ENCODE measurements around the gene ATP11C. TPM values are rescaled to one million over a fixed set of nuclear protein-coding genes. Genes with fewer than 3 reads are reported as not detected.
"Not testable (repeated sequence)": the region's sequence is repeated elsewhere in the genome, so short reads cannot be mapped to it uniquely, and the experiment has no call there.

ATP11C gene
- total and polyA plus RNA-seq, 4 donors = 5.3 to 32.1 (median 23.3) TPM

DNA sequence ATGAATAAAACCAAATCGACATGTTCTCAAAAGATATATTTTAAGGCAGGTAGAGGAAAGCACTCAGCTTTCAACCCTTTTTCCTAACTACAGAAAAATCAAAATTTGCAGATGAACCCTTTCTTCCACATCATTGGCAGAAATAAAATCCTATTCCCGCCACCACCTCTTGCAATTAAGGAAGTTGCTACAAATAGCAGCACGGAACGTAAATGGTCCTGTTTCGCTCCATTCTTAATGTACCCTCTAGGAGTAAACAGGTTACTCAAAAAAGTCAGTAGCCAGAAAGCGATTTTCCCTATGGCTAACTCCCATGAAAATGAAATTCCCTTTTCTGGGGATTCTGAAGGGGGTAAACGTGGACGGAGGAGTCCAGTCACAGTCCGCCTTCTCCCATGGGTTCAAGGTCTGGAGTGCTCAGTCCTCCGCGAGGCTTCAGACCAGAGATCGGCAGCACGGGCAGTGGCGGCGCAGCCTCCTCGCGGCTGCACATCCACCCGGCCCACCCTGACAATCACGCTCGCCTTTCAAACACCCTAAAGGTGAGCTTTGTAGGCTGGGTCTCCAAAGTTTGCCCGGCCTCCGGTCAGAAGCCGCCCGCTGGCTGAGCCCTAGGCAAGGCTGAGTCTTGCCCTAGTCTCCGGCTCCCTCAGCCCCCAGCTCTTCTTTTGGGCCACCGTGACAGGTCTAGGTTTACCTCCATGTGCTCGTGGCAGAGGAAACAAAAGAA lies 1.8 kb downstream of the ATP11C start:
- WGBS, 2 donors = 6 to 32% methylated on average over 26 to 27 of the region's 27 CpGs
- intact Hi-C loops (cut with DNase I) = loop anchor here (5.0 kb wide), 2 partner anchors 49 to 104 kb away; no protein-coding TSS in a partner anchor
- no peaks in the 10 kb centered on the region for H3K9me3 ChIP-seq (ENCODE audit: control insufficient read depth, low read length)
- ATAC-seq (ENCODE audit: low FRiP score) (no peak), DNase-seq (peak in 1 of 2 donors; percentile 75)
- H3K4me1 ChIP-seq (ENCODE audit: control insufficient read depth in 1 of 2, insufficient read depth in 2 of 2, low read length in 2 of 2) = peaks cover 0 to 3% of the 10 kb centered on the region in 2 donors
- H3K36me3 ChIP-seq (ENCODE audit: control insufficient read depth in 1 of 2, insufficient read depth in 2 of 2, low read length in 1 of 2) = no peaks in the 10 kb centered on the region
- H3K27me3 ChIP-seq (ENCODE audit: control insufficient read depth in 1 of 2, insufficient read depth in 2 of 2, low read length in 1 of 2) = no peaks in the 10 kb centered on the region
- H3K27ac ChIP-seq (ENCODE audit: low read depth in 1 of 2, low read length in 2 of 2) = no peak overlapping the region
- H3K4me3 ChIP-seq (ENCODE audit: low read length in 2 of 2) = peak overlapping the region; percentile 62 to 77

DNA sequence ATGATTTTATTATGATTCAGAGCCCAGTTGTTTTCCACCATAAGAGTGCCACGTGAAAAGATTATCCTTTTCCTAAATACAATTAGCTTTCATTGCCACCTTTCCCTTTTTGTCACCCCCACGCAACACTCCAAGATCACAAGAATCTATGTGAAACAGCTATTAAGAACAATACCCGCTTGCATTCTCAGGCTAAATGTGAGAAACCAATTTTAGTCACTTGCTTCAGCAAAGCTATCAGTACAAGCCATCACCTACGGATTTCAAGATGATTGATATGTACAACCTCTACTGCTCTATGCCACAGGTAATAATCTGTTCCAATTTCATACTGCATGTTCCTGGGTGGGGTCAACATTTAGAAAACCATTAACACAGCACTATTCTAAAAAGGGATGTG lies 2.5 kb downstream of the ATP11C start:
- intact Hi-C loops (cut with DNase I) = loop anchor here (5.0 kb wide), 2 partner anchors 48 to 103 kb away; no protein-coding TSS in a partner anchor
- Histone ChIP-seq H3K4me3 (ENCODE audit: low read length in 2 of 2) (peak overlapping the region in 1 of 2 donors; percentile 22), H3K36me3 (ENCODE audit: control insufficient read depth in 1 of 2, insufficient read depth in 2 of 2, low read length in 1 of 2) (no peaks in the 10 kb centered on the region), H3K27me3 (ENCODE audit: control insufficient read depth in 1 of 2, insufficient read depth in 2 of 2, low read length in 1 of 2) (no peaks in the 10 kb centered on the region), H3K27ac (ENCODE audit: low read depth in 1 of 2, low read length in 2 of 2) (no peak overlapping the region), H3K9me3 (ENCODE audit: control insufficient read depth, low read length) (no peaks in the 10 kb centered on the region), H3K4me1 (ENCODE audit: control insufficient read depth in 1 of 2, insufficient read depth in 2 of 2, low read length in 2 of 2) (peaks cover 0 to 3% of the 10 kb centered on the region in 2 donors)
- WGBS, 2 donors = 60 to 88% methylated on average over 4 of the region's 4 CpGs
- no peak for DNase-seq
- no peak for ATAC-seq (ENCODE audit: low FRiP score)

DNA sequence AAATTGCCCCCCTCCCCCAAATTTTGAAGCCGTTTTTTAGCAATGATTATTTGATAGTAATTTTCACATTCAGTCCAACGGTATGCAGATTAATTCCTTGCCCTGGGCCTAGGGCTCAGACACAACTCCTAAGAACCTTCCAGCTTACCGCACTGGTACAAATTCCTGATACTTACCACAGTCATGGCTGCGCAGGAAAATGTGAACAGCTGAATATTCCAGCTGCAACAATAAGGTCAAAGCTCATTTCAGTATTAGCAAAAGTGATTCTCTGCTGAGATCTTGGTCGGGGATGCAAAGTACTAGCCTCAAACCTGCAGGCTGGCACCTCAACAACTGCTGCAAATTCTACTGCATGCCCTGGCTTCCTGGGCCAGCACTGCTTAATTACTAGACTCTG lies 3.0 kb downstream of the ATP11C start:
- H3K27ac ChIP-seq (ENCODE audit: low read depth in 1 of 2, low read length in 2 of 2) = no peak overlapping the region
- intact Hi-C loops (cut with DNase I) = loop anchor here (5.0 kb wide), 2 partner anchors 48 to 103 kb away; no protein-coding TSS in a partner anchor
- no peak overlapping the region for H3K4me3 ChIP-seq (ENCODE audit: low read length in 2 of 2)
- 61 to 86% methylated on average over 5 of the region's 5 CpGs for whole genome bisulfite sequencing, 2 donors
- H3K27me3 ChIP-seq (ENCODE audit: control insufficient read depth in 1 of 2, insufficient read depth in 2 of 2, low read length in 1 of 2) = no peaks in the 10 kb centered on the region
- ATAC-seq (ENCODE audit: low FRiP score) = no peak
- DNase-seq = no peak
- peaks cover 0 to 3% of the 10 kb centered on the region in 2 donors for H3K4me1 ChIP-seq (ENCODE audit: control insufficient read depth in 1 of 2, insufficient read depth in 2 of 2, low read length in 2 of 2)
- H3K9me3 ChIP-seq (ENCODE audit: control insufficient read depth, low read length) = no peaks in the 10 kb centered on the region
- no peaks in the 10 kb centered on the region for H3K36me3 ChIP-seq (ENCODE audit: control insufficient read depth in 1 of 2, insufficient read depth in 2 of 2, low read length in 1 of 2)

DNA sequence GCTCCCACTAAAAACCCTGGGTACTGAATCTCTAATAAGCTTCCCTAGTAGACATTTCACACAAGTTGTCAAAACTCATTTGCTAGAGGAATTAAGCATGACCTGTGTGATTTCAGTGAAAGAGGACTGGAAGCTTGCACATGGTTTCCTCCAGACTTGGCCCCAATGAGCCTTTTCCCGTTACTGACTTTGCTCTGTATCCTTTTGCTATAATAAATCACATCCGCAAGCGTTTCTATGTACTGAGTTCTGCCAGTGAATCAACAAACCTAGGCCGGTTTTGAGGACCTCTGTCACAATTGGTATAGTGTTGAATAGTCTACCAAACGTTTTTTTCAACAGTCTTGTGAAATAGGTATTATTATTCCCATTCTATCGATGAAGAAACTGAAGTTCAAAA lies 8.2 kb downstream of the ATP11C start:
- Histone ChIP-seq H3K27me3 (ENCODE audit: control insufficient read depth in 1 of 2, insufficient read depth in 2 of 2, low read length in 1 of 2) (no peaks in the 10 kb centered on the region), H3K27ac (ENCODE audit: low read depth in 1 of 2, low read length in 2 of 2) (no peak overlapping the region), H3K4me3 (ENCODE audit: low read length in 2 of 2) (no peak overlapping the region), H3K36me3 (ENCODE audit: control insufficient read depth in 1 of 2, insufficient read depth in 2 of 2, low read length in 1 of 2) (no peaks in the 10 kb centered on the region), H3K9me3 (ENCODE audit: control insufficient read depth, low read length) (no peaks in the 10 kb centered on the region), H3K4me1 (ENCODE audit: control insufficient read depth in 1 of 2, insufficient read depth in 2 of 2, low read length in 2 of 2) (no peaks in the 10 kb centered on the region)
- no peak for DNase-seq
- ATAC-seq (ENCODE audit: low FRiP score) = no peak
- 42 to 47% methylated on average over 6 of the region's 6 CpGs for WGBS, 2 donors
- intact Hi-C loops (cut with DNase I) = no loop called here

DNA sequence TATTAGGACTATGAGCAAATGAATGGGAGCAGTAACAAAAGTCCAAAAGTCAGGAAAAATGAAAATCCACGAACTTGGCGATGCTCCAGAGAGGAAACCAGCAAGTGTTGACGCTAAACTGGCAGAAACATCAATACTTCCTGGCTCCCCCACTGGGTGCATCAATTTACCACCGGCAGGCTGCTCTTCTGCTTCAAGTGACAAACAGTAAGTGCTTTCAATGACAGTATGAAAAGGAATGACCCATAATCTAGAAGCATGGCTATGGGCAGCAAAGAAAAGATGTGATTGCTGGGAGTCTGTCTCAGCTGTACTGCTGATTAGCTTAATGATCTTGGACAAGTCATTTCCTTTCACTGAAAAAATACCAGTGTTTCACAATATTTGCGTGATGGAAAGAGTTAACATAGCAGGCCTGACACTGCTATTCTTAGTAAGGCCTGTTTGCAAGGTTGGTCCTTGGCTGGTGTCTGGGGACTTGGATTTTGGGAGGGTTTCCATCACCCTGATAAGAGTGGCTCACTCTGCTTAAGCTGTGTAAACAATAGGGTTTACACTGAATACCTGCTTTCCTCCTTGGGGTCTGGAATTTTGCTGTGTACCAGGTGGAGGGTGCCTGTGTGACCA lies 8.7 kb downstream of the ATP11C start:
- Histone ChIP-seq H3K36me3 (ENCODE audit: control insufficient read depth in 1 of 2, insufficient read depth in 2 of 2, low read length in 1 of 2) (no peaks in the 10 kb centered on the region), H3K27me3 (ENCODE audit: control insufficient read depth in 1 of 2, insufficient read depth in 2 of 2, low read length in 1 of 2) (no peaks in the 10 kb centered on the region), H3K4me1 (ENCODE audit: control insufficient read depth in 1 of 2, insufficient read depth in 2 of 2, low read length in 2 of 2) (no peaks in the 10 kb centered on the region), H3K27ac (ENCODE audit: low read depth in 1 of 2, low read length in 2 of 2) (no peak overlapping the region), H3K4me3 (ENCODE audit: low read length in 2 of 2) (no peak overlapping the region), H3K9me3 (ENCODE audit: control insufficient read depth, low read length) (no peaks in the 10 kb centered on the region)
- intact Hi-C loops (cut with DNase I) = no loop called here
- DNase-seq = no peak
- no peak for ATAC-seq (ENCODE audit: low FRiP score)
- 61 to 69% methylated on average over 5 of the region's 5 CpGs for WGBS, 2 donors

DNA sequence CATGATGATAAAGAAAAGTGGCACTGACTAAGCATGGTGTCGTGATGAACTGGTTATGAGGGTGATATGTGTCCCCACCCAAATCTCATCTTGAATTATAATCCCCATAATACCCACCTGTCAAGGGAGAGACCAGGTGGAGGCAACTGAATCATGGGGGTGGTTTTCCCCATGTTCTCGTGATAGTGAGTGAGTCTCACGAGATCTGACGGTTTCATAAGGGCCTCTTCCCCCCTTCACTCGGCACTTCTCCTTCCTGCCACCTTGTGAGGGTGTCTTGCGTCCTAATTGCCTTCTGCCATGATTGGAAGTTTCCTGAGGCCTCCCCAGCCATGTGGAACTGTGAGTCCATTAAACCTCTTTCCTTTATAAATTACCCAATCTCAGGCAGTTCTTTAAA lies 11.7 kb downstream of the ATP11C start:
- H3K36me3 ChIP-seq (ENCODE audit: control insufficient read depth in 1 of 2, insufficient read depth in 2 of 2, low read length in 1 of 2); DNase-seq; H3K4me1 ChIP-seq (ENCODE audit: control insufficient read depth in 1 of 2, insufficient read depth in 2 of 2, low read length in 2 of 2); H3K4me3 ChIP-seq (ENCODE audit: low read length in 2 of 2); H3K9me3 ChIP-seq (ENCODE audit: control insufficient read depth, low read length); intact Hi-C loops (cut with DNase I); H3K27ac ChIP-seq (ENCODE audit: low read depth in 1 of 2, low read length in 2 of 2); H3K27me3 ChIP-seq (ENCODE audit: control insufficient read depth in 1 of 2, insufficient read depth in 2 of 2, low read length in 1 of 2); ATAC-seq (ENCODE audit: low FRiP score): not testable (repeated sequence)
- WGBS, 2 donors = 69 to 97% methylated on average over 6 of the region's 6 CpGs

DNA sequence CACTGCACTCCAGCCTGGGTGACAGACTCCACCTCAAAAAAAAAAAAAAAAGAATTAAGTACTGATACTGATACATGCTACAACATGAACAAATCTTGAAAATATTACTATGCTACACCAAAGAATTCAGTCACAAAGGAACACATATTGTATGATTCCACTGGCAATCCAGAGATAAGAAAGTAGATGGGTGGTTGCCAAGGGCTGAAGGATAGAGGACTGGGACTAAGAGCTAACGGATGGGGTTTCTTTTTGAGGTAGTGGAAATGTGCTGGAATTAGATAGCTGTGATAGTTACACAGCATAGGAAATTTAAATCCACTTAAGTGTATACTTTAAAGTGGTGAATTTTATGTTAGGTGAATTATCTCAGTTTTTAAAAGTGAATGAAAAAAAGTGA lies 12.5 kb downstream of the ATP11C start:
- Histone ChIP-seq H3K27ac (ENCODE audit: low read depth in 1 of 2, low read length in 2 of 2) (no peak overlapping the region), H3K27me3 (ENCODE audit: control insufficient read depth in 1 of 2, insufficient read depth in 2 of 2, low read length in 1 of 2) (no peaks in the 10 kb centered on the region), H3K4me1 (ENCODE audit: control insufficient read depth in 1 of 2, insufficient read depth in 2 of 2, low read length in 2 of 2) (no peaks in the 10 kb centered on the region), H3K36me3 (ENCODE audit: control insufficient read depth in 1 of 2, insufficient read depth in 2 of 2, low read length in 1 of 2) (no peaks in the 10 kb centered on the region), H3K9me3 (ENCODE audit: control insufficient read depth, low read length) (no peaks in the 10 kb centered on the region), H3K4me3 (ENCODE audit: low read length in 2 of 2) (no peak overlapping the region)
- no peak for ATAC-seq (ENCODE audit: low FRiP score)
- no peak for DNase-seq
- intact Hi-C loops (cut with DNase I) = no loop called here
- WGBS, 2 donors = 31 to 56% methylated on average over 1 of the region's 1 CpG

DNA sequence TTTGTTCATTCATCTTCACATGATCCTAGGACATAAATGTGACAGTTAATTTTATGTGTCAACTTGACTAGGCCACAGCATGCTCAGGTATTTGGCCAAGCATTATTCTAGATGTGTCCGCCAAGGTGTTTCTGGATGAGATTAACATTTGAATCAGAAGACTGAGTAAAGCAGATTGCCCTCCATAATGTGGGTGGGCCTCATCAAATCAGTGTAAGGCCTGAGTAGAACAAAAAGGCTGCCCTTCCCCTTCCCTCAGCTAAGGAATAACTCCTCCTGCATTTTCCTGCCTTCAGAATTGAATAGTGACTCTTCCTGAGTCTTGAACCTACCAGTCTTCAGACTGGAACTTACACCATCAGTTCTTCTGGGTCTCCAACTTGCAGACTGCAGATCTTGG lies 18.4 kb downstream of the ATP11C start:
- DNase-seq = no peak
- H3K9me3 ChIP-seq (ENCODE audit: control insufficient read depth, low read length) = no peaks in the 10 kb centered on the region
- no peak overlapping the region for H3K4me3 ChIP-seq (ENCODE audit: low read length in 2 of 2)
- no peak for ATAC-seq (ENCODE audit: low FRiP score)
- H3K27ac ChIP-seq (ENCODE audit: low read depth in 1 of 2, low read length in 2 of 2) = no peak overlapping the region
- WGBS, 2 donors = 96 to 98% methylated on average over 1 of the region's 1 CpG
- no peaks in the 10 kb centered on the region for H3K27me3 ChIP-seq (ENCODE audit: control insufficient read depth in 1 of 2, insufficient read depth in 2 of 2, low read length in 1 of 2)
- H3K36me3 ChIP-seq (ENCODE audit: control insufficient read depth in 1 of 2, insufficient read depth in 2 of 2, low read length in 1 of 2) = peaks cover 0 to 2% of the 10 kb centered on the region in 2 donors
- no peaks in the 10 kb centered on the region for H3K4me1 ChIP-seq (ENCODE audit: control insufficient read depth in 1 of 2, insufficient read depth in 2 of 2, low read length in 2 of 2)
- intact Hi-C loops (cut with DNase I) = no loop called here

DNA sequence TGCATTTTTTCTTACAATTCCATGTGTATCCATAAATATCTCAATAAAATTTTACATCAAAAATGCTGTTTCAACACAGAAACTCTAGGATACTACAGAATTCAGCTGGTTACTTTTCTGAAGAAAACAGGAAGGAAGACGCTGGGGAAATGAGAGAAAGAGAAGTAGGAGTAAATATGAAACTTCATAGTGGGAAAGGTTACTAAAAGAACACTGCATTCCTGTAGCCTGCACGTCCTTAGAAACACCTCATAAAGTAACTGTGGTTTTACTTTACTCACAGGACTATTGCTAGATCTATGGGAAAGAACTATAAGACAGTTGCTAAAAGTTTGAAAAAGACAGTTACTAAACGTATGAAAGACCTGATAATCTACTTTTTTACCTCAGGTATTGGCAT lies 23.1 kb downstream of the ATP11C start:
- ATAC-seq (ENCODE audit: low FRiP score) (no peak), DNase-seq (no peak)
- 68 to 82% methylated on average over 3 of the region's 3 CpGs for WGBS, 2 donors
- Histone ChIP-seq H3K27me3 (ENCODE audit: control insufficient read depth in 1 of 2, insufficient read depth in 2 of 2, low read length in 1 of 2) (no peaks in the 10 kb centered on the region), H3K4me1 (ENCODE audit: control insufficient read depth in 1 of 2, insufficient read depth in 2 of 2, low read length in 2 of 2) (no peaks in the 10 kb centered on the region), H3K4me3 (ENCODE audit: low read length in 2 of 2) (no peak overlapping the region), H3K27ac (ENCODE audit: low read depth in 1 of 2, low read length in 2 of 2) (no peak overlapping the region), H3K36me3 (ENCODE audit: control insufficient read depth in 1 of 2, insufficient read depth in 2 of 2, low read length in 1 of 2) (peaks cover 0 to 2% of the 10 kb centered on the region in 2 donors), H3K9me3 (ENCODE audit: control insufficient read depth, low read length) (no peaks in the 10 kb centered on the region)
- intact Hi-C loops (cut with DNase I) = no loop called here

Measured in aorta (tissue), 5 donors.